ENCODE data around the gene USH2A.

Gene USH2A

DNA sequence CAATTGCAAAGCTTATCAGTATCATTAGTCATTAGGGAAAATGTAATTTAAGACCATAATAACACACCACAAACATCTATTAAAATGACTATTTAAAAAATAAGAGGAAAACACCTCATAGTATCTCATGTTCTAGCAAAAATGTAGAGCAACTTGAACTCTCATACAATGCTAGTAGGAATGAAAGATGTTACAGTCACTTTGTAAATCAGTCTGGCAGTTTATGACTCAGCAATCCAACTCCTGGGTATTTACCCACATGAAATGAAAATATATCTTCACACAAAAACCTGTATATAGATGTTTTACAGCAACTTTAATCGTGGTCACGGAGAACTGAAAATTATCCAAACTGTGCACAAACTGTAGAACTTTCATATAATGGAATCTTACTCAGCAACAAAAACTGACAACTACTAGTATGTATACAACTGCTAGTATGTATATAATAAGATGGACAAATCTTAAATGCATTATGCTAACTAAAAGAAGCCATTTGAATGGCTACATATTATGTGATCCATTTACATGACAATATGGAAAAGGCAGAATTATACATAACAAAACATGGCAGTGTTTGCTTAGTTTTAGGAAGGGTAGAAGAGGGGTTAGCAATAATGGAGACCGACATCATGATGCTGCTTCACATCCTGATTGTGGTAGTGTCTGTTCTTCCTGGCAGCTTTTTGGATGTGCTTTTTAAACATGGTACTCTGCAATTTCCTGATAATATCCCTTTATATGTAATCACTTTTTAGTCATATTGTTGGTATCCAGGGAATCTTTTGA, 589.1 kb downstream of the USH2A start:
- Histone ChIP-seq H3K4me3 (no peak overlapping the region), H3K9me3 (no peaks in the 10 kb centered on the region)
- in situ Hi-C loops (cut with MboI; ENCODE audit: low sequenced_read_pairs): no loop called here

DNA sequence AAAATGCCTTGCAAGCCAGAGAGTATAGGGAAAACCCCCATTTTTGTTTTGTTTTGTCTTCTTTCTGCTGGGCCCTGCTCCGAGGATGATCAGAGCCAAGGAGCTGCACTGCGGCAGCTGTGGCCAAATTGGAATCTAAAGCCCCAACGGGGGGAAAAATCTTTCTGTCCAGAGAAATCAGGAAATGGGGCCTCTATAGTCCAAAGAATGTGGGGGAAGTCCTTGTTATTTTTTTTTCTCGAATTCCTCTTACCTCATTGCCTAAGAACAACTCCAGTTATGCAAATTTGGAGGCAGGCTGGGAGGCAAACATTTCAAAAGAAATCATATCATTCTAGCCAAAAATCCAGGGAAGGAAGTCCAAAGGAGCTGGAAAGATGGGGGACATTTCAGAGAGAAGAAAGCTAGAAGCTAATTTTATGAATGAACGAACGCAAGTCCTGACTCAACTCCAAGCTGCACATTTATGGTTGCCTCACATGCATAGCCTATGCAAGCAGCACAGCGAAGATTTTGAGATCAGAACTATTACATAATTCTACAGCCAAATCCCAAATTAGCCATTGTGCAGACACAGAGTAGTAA, 592.9 kb downstream of the USH2A start:
- H3K27me3 ChIP-seq (ENCODE audit: low read depth): no peaks in the 10 kb centered on the region
- no peak for DNase-seq (ENCODE audit: low spot score in 2 of 2)
- no peaks in the 10 kb centered on the region for H3K9me3 ChIP-seq
- no peaks in the 10 kb centered on the region for H3K36me3 ChIP-seq (replicated peaks)
- in situ Hi-C loops (cut with MboI; ENCODE audit: low sequenced_read_pairs): no loop called here
- H3K4me1 ChIP-seq: no peaks in the 10 kb centered on the region; the same call in 1 of the 2 replicates
- H3K4me3 ChIP-seq: no peak overlapping the region

More for the DNA sequence above, 589.1 kb downstream of the USH2A start:
- Histone ChIP-seq H3K27me3 (ENCODE audit: low read depth) (no peaks in the 10 kb centered on the region), H3K36me3 (replicated peaks) (no peaks in the 10 kb centered on the region), H3K4me1 (no peaks in the 10 kb centered on the region; the same call in 1 of the 2 replicates)
- peak in 1 of 2 experiments; percentile 69 for DNase-seq (ENCODE audit: low spot score in 2 of 2)

DNA sequence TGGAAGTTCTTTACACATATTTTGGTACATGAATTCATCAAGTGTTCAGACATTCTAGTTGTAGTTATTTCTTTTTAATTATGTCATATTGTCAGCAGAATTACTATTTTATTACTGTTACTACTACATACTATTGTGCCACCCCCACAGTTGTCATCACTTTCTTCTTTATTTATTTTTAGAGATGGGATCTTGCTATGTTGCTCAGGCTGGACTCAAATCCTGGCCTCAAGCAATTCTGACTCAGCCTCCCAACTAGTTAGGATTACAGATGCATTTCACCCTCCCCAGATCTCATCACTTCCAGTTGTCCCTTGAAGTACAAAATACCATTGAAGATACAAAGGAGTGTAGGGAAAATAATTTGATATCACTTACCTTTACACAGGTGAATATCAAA, 598.2 kb downstream of the USH2A start:
- Histone ChIP-seq H3K4me3 (no peak overlapping the region), H3K27me3 (ENCODE audit: low read depth) (no peaks in the 10 kb centered on the region), H3K9me3 (no peaks in the 10 kb centered on the region), H3K4me1 (no peaks in the 10 kb centered on the region), H3K36me3 (replicated peaks) (no peaks in the 10 kb centered on the region)
- DNase-seq (ENCODE audit: low spot score in 2 of 2): no peak
- in situ Hi-C loops (cut with MboI; ENCODE audit: low sequenced_read_pairs): no loop called here

DNA sequence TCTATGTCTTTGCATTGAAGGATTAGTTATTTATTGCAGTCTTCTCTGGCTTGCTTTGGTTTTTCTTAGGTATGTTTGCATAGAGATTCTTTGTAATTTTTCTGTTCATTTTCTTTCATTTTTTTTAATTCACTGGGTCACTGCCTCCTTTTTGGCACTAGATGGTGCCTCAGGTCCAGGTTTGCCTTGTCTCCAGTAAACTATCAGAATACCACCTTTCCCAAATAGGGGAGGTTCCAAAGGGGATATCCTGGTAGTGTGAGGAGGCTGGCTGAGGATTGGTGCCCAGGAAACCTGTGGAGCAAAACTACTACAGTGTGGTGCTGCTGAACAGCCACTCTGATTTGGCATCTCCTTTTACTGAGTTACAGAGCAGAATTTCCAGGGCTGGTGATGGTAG, 599.0 kb downstream of the USH2A start:
- no peak overlapping the region for H3K4me3 ChIP-seq
- H3K27me3 ChIP-seq (ENCODE audit: low read depth): no peaks in the 10 kb centered on the region
- in situ Hi-C loops (cut with MboI; ENCODE audit: low sequenced_read_pairs): no loop called here
- H3K4me1 ChIP-seq: no peaks in the 10 kb centered on the region
- H3K9me3 ChIP-seq: no peaks in the 10 kb centered on the region
- no peaks in the 10 kb centered on the region for H3K36me3 ChIP-seq (replicated peaks)
- DNase-seq (ENCODE audit: low spot score in 2 of 2): peak in 1 of 2 experiments; percentile 15

DNA sequence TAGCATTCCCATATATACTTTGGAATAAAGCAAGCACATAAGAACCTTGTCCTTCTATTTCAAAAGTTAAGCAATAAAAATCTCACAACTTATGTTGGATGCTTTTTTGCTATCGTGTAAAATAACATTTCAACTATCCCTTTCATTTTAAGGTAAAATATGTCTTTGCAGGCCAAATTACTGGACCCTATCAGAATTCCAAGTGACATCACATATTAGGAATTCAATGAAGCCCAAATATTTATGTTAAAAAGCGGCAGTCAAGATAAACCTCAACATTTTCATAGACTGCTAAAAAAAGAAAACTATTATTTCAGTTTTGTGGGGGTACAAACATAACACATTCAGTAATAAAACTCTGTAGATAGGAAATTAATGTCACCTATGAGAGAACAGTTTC, 604.1 kb downstream of the USH2A start:
- no peaks in the 10 kb centered on the region for H3K27me3 ChIP-seq (ENCODE audit: low read depth)
- DNase-seq (ENCODE audit: low spot score in 2 of 2): no peak
- no peaks in the 10 kb centered on the region for H3K36me3 ChIP-seq (replicated peaks)
- no peaks in the 10 kb centered on the region for H3K4me1 ChIP-seq
- no peak overlapping the region for H3K4me3 ChIP-seq
- in situ Hi-C loops (cut with MboI; ENCODE audit: low sequenced_read_pairs): no loop called here
- no peaks in the 10 kb centered on the region for H3K9me3 ChIP-seq

DNA sequence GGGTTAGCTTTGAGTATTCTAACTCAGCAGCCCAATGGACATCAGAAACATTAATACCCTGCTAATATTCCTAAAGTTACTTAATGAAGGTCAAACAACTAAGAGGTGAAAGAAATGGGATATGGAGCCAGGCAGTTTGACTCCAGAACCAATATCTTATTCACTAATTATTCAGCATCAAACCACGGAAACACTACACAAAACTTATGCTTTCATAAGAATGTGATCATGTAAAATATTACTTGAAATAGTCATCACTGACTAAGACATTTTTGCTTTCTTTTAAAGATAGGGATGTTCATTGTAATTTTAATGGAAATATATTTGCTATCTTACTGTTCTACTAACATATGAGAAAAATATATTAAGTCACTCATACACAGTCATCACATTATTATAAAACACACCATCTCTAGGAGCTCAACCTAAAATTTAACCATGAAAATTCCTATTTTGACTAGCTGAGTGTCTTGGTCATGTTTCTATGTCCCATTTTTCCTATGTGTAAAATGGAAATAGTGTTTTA, 615.3 kb downstream of the USH2A start:
- Histone ChIP-seq H3K4me3 (no peak overlapping the region), H3K36me3 (replicated peaks) (no peaks in the 10 kb centered on the region), H3K27me3 (ENCODE audit: low read depth) (no peaks in the 10 kb centered on the region), H3K4me1 (no peaks in the 10 kb centered on the region), H3K9me3 (no peaks in the 10 kb centered on the region)
- in situ Hi-C loops (cut with MboI; ENCODE audit: low sequenced_read_pairs): no loop called here
- no peak for DNase-seq (ENCODE audit: low spot score in 2 of 2)

DNA sequence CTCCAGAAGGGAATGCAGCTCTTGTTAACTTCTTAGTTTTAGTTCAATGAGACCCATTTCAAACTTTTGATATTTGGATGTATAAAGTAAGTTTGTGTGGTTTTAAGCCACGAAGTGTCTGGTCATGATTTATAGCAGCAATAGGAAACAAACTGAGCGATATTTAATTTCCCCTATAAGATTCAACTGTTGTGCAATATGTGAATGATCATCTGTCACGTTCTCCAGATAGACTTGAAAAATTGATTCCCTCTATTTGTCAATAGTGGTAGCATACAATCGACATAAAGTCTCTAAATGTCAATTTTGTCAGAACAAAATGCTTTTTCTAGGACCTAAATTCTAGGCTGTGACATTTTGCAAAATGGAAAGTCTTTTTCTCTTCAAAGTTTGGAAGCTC, 616.0 kb downstream of the USH2A start:
- Histone ChIP-seq H3K36me3 (replicated peaks) (no peaks in the 10 kb centered on the region), H3K4me3 (no peak overlapping the region), H3K27me3 (ENCODE audit: low read depth) (no peaks in the 10 kb centered on the region), H3K9me3 (no peaks in the 10 kb centered on the region), H3K4me1 (no peaks in the 10 kb centered on the region)
- DNase-seq (ENCODE audit: low spot score in 2 of 2): no peak
- in situ Hi-C loops (cut with MboI; ENCODE audit: low sequenced_read_pairs): no loop called here

DNA sequence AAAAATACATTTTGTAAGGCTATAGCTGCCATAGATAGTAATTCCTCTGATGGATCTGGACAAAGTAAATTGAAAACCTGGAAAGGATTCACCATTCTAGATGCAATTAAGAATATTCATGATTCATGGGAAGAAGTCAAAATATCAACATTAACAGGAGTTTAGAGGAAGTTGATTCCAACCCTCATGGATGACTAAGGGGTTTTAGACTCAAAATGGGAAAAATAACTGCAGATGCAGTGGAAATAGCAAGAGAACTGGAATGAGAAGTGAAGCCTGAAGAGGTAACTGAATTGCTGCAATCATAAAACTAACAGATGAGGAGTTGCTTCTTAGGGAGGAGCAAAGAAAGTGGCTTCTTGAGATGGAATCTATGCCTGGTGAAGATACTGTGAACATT, 625.4 kb downstream of the USH2A start:
- in situ Hi-C loops (cut with MboI; ENCODE audit: low sequenced_read_pairs): no loop called here
- Histone ChIP-seq H3K36me3 (replicated peaks) (no peaks in the 10 kb centered on the region), H3K4me3 (no peak overlapping the region), H3K9me3 (no peaks in the 10 kb centered on the region), H3K27me3 (ENCODE audit: low read depth) (no peaks in the 10 kb centered on the region), H3K4me1 (peaks cover 4% of the 10 kb centered on the region; the same call in 1 of the 2 replicates)
- DNase-seq (ENCODE audit: low spot score in 2 of 2): no peak

DNA sequence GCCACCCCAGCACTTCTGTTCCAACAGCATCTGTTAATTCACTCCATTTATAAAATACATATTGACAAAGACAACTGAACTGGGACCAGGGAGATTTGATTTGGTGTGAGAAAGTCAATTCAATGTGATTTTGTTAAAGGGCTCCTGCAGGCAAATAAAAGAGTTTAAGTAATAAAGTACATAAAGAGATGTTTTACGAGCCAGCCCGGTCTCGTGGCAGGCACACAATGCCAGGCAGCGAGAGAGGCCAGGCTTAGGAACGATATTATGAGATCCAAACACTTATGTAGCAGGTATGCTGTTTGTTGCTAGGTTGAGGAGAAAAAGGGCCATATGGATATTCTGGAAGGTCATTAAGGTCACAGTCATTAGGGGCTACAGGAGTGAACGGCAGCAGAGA, 629.1 kb downstream of the USH2A start:
- Histone ChIP-seq H3K4me3 (no peak overlapping the region), H3K27me3 (ENCODE audit: low read depth) (no peaks in the 10 kb centered on the region), H3K36me3 (replicated peaks) (no peaks in the 10 kb centered on the region), H3K4me1 (peaks cover 4% of the 10 kb centered on the region; the same call in 1 of the 2 replicates), H3K9me3 (no peaks in the 10 kb centered on the region)
- DNase-seq (ENCODE audit: low spot score in 2 of 2): peak; percentile 49 to 58
- in situ Hi-C loops (cut with MboI; ENCODE audit: low sequenced_read_pairs): no loop called here

DNA sequence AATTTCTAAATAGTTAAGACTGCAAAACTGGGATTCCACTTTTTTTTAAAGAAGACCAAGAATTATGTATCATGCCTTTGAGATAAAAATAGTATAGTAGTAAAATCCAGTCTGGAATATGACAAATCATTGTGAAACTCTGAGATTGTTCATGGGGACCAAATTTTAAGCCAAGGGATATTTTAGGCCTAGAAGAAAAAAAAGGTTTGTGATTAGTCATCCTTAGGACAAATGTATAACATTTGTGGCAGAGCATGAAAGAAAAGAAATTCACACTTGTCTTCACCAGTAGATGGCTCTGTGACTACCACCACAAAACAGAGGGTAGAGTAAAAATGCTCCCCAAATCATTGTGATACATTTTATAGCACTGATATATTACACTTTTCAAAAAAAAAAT, 630.1 kb downstream of the USH2A start:
- no peak for DNase-seq (ENCODE audit: low spot score in 2 of 2)
- in situ Hi-C loops (cut with MboI; ENCODE audit: low sequenced_read_pairs): no loop called here
- Histone ChIP-seq H3K27me3 (ENCODE audit: low read depth) (no peaks in the 10 kb centered on the region), H3K4me3 (no peak overlapping the region), H3K9me3 (no peaks in the 10 kb centered on the region), H3K4me1 (peaks cover 4% of the 10 kb centered on the region; the same call in 1 of the 2 replicates), H3K36me3 (replicated peaks) (no peaks in the 10 kb centered on the region)

DNA sequence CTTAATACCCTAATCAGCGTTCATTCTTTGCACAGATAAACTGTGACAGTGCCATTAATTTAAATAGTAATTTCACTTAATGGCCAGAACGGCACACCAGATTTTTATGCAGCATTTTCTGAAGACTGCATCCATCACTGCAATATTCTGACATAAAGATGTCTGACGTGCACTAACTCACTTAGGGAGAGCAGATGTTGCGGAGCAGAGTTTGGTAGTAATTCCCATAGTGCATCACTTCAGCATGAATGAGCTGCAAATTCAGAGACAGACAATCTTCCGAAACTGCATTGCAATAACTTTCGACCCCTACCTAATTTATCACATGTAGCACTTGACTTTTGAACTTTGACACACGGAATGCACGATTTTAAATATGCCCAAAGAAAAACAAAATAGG, 630.8 kb downstream of the USH2A start:
- in situ Hi-C loops (cut with MboI; ENCODE audit: low sequenced_read_pairs): no loop called here
- Histone ChIP-seq H3K9me3 (no peaks in the 10 kb centered on the region), H3K4me3 (no peak overlapping the region), H3K4me1 (peaks cover 4% of the 10 kb centered on the region; the same call in 1 of the 2 replicates), H3K36me3 (replicated peaks) (no peaks in the 10 kb centered on the region), H3K27me3 (ENCODE audit: low read depth) (no peaks in the 10 kb centered on the region)
- DNase-seq (ENCODE audit: low spot score in 2 of 2): no peak

DNA sequence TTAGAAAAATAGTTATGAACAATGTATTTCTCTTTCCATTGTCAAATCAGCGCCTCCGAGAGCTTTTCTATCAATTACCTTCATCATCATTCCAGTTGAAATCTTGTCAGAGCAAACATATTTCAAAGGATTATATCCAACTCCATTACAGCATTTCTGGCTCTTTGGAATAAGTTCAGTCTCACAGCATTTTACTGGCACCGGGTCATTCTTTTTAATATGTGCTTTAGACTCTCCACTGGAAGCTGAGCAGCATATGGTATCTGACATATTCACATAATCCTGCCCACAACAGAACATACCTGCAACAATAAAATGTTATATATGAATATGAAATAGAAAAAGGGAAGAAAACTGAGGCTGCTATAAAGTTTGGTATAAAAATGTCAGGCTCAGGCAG, 633.3 kb downstream of the USH2A start:
- no peak for DNase-seq (ENCODE audit: low spot score in 2 of 2)
- in situ Hi-C loops (cut with MboI; ENCODE audit: low sequenced_read_pairs): no loop called here
- H3K4me3 ChIP-seq: no peak overlapping the region
- no peaks in the 10 kb centered on the region for H3K9me3 ChIP-seq
- H3K4me1 ChIP-seq: peaks cover 4% of the 10 kb centered on the region; the same call in 1 of the 2 replicates
- no peaks in the 10 kb centered on the region for H3K27me3 ChIP-seq (ENCODE audit: low read depth)
- no peaks in the 10 kb centered on the region for H3K36me3 ChIP-seq (replicated peaks)

DNA sequence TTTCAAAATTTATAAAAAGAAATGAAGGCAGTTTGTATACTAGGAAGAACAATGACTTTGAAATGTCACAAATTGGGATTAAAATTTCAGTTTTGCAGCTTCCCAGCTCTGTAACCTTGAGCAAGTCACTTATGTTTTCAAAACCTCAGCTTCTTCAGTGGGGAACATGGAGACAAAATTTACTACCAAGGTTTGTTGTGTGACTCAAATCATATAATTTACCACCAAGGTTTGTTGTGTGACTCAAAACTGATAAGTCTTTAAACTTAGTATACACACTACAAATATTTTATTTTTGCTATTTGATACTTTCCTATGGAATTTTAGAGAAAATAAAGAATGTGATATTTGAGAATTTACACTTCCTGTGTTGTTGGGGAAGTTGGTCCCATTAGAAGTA, 636.3 kb downstream of the USH2A start:
- Histone ChIP-seq H3K27me3 (ENCODE audit: low read depth) (no peaks in the 10 kb centered on the region), H3K9me3 (no peaks in the 10 kb centered on the region), H3K4me1 (no peaks in the 10 kb centered on the region), H3K4me3 (no peak overlapping the region), H3K36me3 (replicated peaks) (no peaks in the 10 kb centered on the region)
- no peak for DNase-seq (ENCODE audit: low spot score in 2 of 2)
- in situ Hi-C loops (cut with MboI; ENCODE audit: low sequenced_read_pairs): no loop called here

DNA sequence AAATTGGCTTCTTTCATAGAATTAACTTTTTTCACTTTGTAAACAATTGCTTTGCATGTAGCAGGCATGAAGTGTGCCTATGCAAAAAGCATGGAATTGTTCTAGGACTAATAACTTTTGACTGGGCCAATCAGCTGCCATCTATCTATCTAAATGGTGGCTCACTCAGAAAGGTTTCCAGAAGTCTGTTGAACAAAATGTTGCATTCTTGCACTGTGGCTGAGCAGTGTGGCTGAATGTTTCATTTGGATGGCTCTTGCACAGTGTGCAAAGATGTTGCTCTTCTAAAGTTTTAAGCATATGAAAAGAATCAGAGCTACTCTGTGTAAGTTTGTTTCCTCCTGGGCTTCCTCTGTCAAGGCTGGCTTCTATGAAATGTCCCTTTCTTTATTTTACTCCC, 642.6 kb downstream of the USH2A start:
- Histone ChIP-seq H3K27me3 (ENCODE audit: low read depth) (no peaks in the 10 kb centered on the region), H3K9me3 (no peaks in the 10 kb centered on the region), H3K4me3 (no peak overlapping the region), H3K36me3 (replicated peaks) (no peaks in the 10 kb centered on the region), H3K4me1 (no peaks in the 10 kb centered on the region)
- no peak for DNase-seq (ENCODE audit: low spot score in 2 of 2)
- in situ Hi-C loops (cut with MboI; ENCODE audit: low sequenced_read_pairs): no loop called here

All from HAP-1 (cell line).